ENCODE measurements around the gene PATJ. TPM values are rescaled to one million over a fixed set of nuclear protein-coding genes. Genes with fewer than 3 reads are reported as not detected.
"Not testable (repeated sequence)": the region's sequence is repeated elsewhere in the genome, so short reads cannot be mapped to it uniquely, and the experiment has no call there.

PATJ gene
- total and polyA plus RNA-seq, 7 donors = 2.0 to 49.9 (median 17.1) TPM

GRCh38 chr1:62218604-62219003, 476.3 kb downstream of the PATJ start:
- intact Hi-C loops (cut with DNase I) = no loop called here
- no peak for DNase-seq
- Histone ChIP-seq H3K4me1 (no peaks in the 10 kb centered on the region), H3K4me3 (no peak overlapping the region), H3K36me3 (ENCODE audit: insufficient read depth in 1 of 2, low read depth in 1 of 2) (no peaks in the 10 kb centered on the region), H3K27ac (no peak overlapping the region), H3K27me3 (ENCODE audit: insufficient read depth in 3 of 3, low read length in 2 of 3) (no peaks in the 10 kb centered on the region), H3K9me3 (no peaks in the 10 kb centered on the region)
- no peak for TF ChIP-seq CTCF (IDR thresholded peaks at IDR 0.05)
- 59 to 65% (median 63%) methylated on average over 2 of the region's 2 CpGs for WGBS, 3 donors
- ATAC-seq = no peak

DNA sequence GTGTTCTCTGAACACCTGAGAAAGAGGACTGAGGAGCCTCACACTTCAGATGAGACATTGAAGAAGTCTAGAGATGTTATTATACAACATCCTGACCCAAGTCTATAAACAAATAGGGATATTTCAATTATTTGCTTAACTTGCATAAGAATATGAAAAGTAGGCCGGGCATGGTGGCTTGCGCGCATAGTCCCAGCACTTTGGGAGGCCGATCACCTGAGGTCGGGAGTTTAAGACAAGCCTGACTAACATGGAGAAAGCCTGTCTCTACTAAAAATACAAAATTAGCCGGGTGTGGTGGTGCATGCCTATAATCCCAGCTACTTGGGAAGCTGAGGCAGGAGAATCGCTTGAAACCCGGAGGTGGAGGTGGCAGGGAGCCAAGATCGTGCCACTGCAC, 478.2 kb downstream of the PATJ start:
- intact Hi-C loops (cut with DNase I); ATAC-seq: not testable (repeated sequence)
- 93% methylated on average over 9 of the region's 9 CpGs for WGBS, 3 donors

DNA sequence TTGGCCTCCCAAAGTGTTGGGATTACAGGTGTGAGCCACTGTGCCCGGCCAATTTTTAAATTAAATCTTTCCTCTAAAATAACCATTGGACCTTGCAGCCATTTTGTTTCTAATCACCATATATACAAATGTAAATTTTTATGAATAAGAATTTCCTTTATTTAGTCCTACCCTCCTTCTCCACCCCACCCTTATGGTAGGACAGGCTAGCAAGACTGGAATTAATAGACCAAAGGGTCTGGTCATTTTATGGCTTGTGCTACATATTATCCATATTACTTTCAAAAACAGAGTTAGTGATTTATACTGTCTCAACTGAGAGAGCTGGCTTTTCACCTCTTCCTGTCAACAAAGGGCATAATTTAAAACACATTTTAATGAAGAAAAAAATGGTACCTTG, 478.9 kb downstream of the PATJ start:
- no peak overlapping the region for H3K27ac ChIP-seq
- no peak for TF ChIP-seq CTCF (IDR thresholded peaks at IDR 0.05)
- H3K9me3 ChIP-seq = no peaks in the 10 kb centered on the region
- no peaks in the 10 kb centered on the region for H3K4me1 ChIP-seq
- H3K27me3 ChIP-seq (ENCODE audit: insufficient read depth in 3 of 3, low read length in 2 of 3) = no peaks in the 10 kb centered on the region
- DNase-seq (no peak), ATAC-seq (no peak)
- H3K4me3 ChIP-seq = no peak overlapping the region
- no peaks in the 10 kb centered on the region for H3K36me3 ChIP-seq (ENCODE audit: insufficient read depth in 1 of 2, low read depth in 1 of 2)
- intact Hi-C loops (cut with DNase I) = no loop called here
- 90 to 95% (median 93%) methylated on average over 1 of the region's 1 CpG for WGBS, 3 donors

More for the DNA sequence above, 478.2 kb downstream of the PATJ start:
- DNase-seq; H3K4me3 ChIP-seq; H3K9me3 ChIP-seq; H3K36me3 ChIP-seq (ENCODE audit: insufficient read depth in 1 of 2, low read depth in 1 of 2); H3K27ac ChIP-seq; H3K4me1 ChIP-seq; H3K27me3 ChIP-seq (ENCODE audit: insufficient read depth in 3 of 3, low read length in 2 of 3): not testable (repeated sequence)

DNA sequence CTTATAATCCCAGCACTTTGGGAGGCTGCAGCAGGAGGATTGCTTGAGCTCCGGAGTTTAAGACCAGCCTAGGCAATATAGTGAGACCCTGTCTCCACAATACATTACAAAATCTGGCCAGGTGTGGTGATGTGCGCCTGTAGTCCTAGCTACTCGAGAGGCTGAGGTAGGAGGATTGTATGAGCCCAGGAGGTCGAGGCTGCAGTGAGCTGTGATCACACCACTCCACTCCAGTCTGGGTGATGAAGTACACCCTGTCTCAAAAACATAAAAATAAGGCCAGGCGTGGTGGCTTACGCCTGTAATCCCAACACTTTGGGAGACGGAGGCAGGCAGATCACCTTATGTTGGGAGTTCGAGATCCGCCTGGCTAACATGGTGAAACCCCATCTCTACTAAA, 480.0 kb downstream of the PATJ start:
- intact Hi-C loops (cut with DNase I) = no loop called here

DNA sequence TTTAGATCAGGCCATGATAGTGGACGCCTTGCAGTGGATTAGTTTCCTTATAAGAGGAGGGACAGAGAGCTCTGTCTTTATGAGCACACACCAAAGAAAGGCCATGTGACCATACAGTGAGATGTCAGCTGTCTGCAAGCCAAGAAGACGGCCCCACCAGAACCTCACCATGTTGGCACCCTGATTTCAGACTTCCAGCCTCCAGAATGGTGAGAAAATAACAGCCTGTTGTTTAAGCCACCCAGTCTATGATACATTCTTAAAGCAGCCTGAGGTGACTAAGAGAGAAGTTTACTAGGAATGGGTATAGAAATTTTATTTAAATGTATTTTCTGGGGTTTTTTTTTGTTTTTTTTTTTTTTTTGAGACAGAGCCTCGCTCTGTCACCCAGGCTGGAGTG, 481.9 kb downstream of the PATJ start:
- intact Hi-C loops (cut with DNase I) = no loop called here
- 42 to 45% (median 45%) methylated on average over 2 of the region's 3 CpGs for WGBS, 3 donors
- no peaks in the 10 kb centered on the region for H3K36me3 ChIP-seq (ENCODE audit: insufficient read depth in 1 of 2, low read depth in 1 of 2)

More for the DNA sequence above, 480.0 kb downstream of the PATJ start:
- H3K27ac ChIP-seq = no peak overlapping the region
- H3K4me3 ChIP-seq = no peak overlapping the region
- no peaks in the 10 kb centered on the region for H3K4me1 ChIP-seq
- DNase-seq (no peak), ATAC-seq (no peak)
- no peaks in the 10 kb centered on the region for H3K36me3 ChIP-seq (ENCODE audit: insufficient read depth in 1 of 2, low read depth in 1 of 2)
- WGBS, 3 donors = 71 to 90% (median 88%) methylated on average over 9 of the region's 9 CpGs
- H3K9me3 ChIP-seq = no peaks in the 10 kb centered on the region
- TF ChIP-seq CTCF (IDR thresholded peaks at IDR 0.05) = no peak
- H3K27me3 ChIP-seq (ENCODE audit: insufficient read depth in 3 of 3, low read length in 2 of 3) = no peaks in the 10 kb centered on the region

More for the DNA sequence above, 481.9 kb downstream of the PATJ start:
- no peak overlapping the region for H3K4me3 ChIP-seq
- no peak for TF ChIP-seq CTCF (IDR thresholded peaks at IDR 0.05)
- no peak overlapping the region for H3K27ac ChIP-seq
- H3K4me1 ChIP-seq = no peaks in the 10 kb centered on the region
- ATAC-seq (no peak), DNase-seq (no peak)
- H3K9me3 ChIP-seq = no peaks in the 10 kb centered on the region
- no peaks in the 10 kb centered on the region for H3K27me3 ChIP-seq (ENCODE audit: insufficient read depth in 3 of 3, low read length in 2 of 3)

Data from psoas muscle (tissue), 8 donors.